ENCODE results near the gene MRPS17. TPM values are rescaled to one million over a fixed set of nuclear protein-coding genes. Genes with fewer than 3 reads are reported as not detected.

Gene MRPS17
- polyA plus RNA-seq, 1 donor from 2014 or later = 20.5 TPM

- TF ChIP-seq SMC3 (conservative IDR thresholded peaks at IDR 0.05; ENCODE audit: poor library complexity) (no peak), EP300 (conservative IDR thresholded peaks at IDR 0.05; ENCODE audit: poor library complexity, severe bottlenecking) (no peak)
- TF ChIP-seq, protein P1, sequence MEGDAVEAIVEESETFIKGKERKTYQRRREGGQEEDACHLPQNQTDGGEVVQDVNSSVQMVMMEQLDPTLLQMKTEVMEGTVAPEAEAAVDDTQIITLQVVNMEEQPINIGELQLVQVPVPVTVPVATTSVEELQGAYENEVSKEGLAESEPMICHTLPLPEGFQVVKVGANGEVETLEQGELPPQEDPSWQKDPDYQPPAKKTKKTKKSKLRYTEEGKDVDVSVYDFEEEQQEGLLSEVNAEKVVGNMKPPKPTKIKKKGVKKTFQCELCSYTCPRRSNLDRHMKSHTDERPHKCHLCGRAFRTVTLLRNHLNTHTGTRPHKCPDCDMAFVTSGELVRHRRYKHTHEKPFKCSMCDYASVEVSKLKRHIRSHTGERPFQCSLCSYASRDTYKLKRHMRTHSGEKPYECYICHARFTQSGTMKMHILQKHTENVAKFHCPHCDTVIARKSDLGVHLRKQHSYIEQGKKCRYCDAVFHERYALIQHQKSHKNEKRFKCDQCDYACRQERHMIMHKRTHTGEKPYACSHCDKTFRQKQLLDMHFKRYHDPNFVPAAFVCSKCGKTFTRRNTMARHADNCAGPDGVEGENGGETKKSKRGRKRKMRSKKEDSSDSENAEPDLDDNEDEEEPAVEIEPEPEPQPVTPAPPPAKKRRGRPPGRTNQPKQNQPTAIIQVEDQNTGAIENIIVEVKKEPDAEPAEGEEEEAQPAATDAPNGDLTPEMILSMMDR (IDR thresholded peaks at IDR 0.05; ENCODE audit: poor library complexity, severe bottlenecking) = no peak
- Histone ChIP-seq H3K9ac (ENCODE audit: low read length) (no peak overlapping the region), H3K27ac (ENCODE audit: low read length) (no peak overlapping the region), H3F3A (ENCODE audit: insufficient read depth, low read length, poor library complexity, severe bottlenecking) (no peaks in the 10 kb centered on the region), H3K4me3 (ENCODE audit: low read length) (no peak overlapping the region), H3K79me2 (replicated peaks; ENCODE audit: insufficient read depth, low read length) (peaks cover 22% of the 10 kb centered on the region), H3K9me3 (ENCODE audit: low read length) (peaks cover 3% of the 10 kb centered on the region), H3K36me3 (ENCODE audit: insufficient read depth, low read length) (no peaks in the 10 kb centered on the region), H2AFZ (ENCODE audit: low read depth, low read length) (no peak overlapping the region), H3K4me2 (ENCODE audit: low read length) (no peak overlapping the region), H4K20me1 (ENCODE audit: insufficient read depth) (no peaks in the 10 kb centered on the region), H3K9me2 (ENCODE audit: insufficient read depth, low read length) (no peaks in the 10 kb centered on the region), H3K27me3 (ENCODE audit: insufficient read depth, low read depth, low read length) (no peaks in the 10 kb centered on the region)
Measured at GRCh38 chr7:55973747-55974250, 22.1 kb downstream of the MRPS17 start.

DNA sequence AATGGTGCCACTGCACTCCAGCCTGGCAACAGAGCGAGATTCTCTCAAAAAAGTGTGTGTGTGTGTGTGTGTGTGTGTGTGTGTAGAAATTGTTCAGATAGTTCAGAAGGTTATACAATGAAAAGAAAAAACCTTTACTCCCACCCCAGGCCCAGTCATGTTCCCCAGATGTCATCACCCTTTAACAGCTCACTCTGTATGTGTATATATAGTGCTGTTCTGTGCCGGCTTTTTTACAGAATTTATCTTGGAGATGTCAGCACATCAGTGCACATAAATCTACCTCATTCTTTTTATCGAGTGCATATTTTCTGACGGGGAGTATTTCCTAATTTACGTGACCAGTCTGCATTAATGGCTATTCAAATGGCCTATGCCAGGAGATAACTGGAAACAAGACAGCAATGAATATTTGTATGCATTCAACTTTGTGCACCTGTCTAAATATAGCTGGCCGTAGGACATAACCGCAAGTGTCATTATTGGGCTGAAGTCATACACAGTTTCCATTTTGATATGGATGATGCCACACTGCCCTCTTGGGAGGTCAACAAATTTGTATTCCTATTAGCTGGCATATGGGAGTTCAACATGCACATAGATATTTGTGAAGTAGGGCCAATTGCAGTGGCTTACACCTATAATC, 24.4 kb downstream of the MRPS17 start:
- H3K79me2 ChIP-seq (replicated peaks; ENCODE audit: insufficient read depth, low read length) = peaks cover 15% of the 10 kb centered on the region
- no peak for TF ChIP-seq EZH2 (IDR thresholded peaks at IDR 0.05; ENCODE audit: borderline replicate concordance, insufficient read depth, low read length, poor library complexity, severe bottlenecking)
- no peaks in the 10 kb centered on the region for H3K9me3 ChIP-seq (ENCODE audit: low read length)
- no peaks in the 10 kb centered on the region for H3K36me3 ChIP-seq (ENCODE audit: insufficient read depth, low read length)
- no peaks in the 10 kb centered on the region for H4K20me1 ChIP-seq (ENCODE audit: insufficient read depth)
- no peak overlapping the region for H2AFZ ChIP-seq (ENCODE audit: low read depth, low read length)
- no peak overlapping the region for H3K27ac ChIP-seq (ENCODE audit: low read length)
- H3K9ac ChIP-seq (ENCODE audit: low read length) = no peak overlapping the region
- no peaks in the 10 kb centered on the region for H3F3A ChIP-seq (ENCODE audit: insufficient read depth, low read length, poor library complexity, severe bottlenecking)
- H3K4me3 ChIP-seq (ENCODE audit: low read length) = no peak overlapping the region
- no peaks in the 10 kb centered on the region for H3K9me2 ChIP-seq (ENCODE audit: insufficient read depth, low read length)
- H3K27me3 ChIP-seq (ENCODE audit: insufficient read depth, low read depth, low read length) = no peaks in the 10 kb centered on the region
- no peak overlapping the region for H3K4me2 ChIP-seq (ENCODE audit: low read length)

DNA sequence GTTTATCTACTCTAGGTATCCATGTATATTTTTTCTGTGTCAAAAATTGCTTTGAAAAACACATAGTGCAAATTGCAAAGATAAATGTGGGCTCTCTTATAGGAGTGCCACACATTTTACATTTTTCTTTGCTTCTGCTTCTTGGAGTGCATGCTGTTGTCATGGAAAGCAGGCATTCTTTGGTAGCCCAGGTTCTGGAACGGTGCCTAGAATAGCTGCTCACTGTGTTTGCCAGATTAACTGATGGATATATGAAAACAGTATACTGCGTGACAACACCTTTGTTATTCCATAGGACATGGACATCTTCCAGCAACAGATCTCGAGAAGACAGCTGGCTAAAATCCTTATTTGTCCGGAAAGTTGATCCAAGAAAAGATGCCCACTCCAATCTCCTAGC, 26.2 kb downstream of the MRPS17 start:
- H3K4me2 ChIP-seq (ENCODE audit: low read length) = no peak overlapping the region

More for the DNA sequence above, 26.2 kb downstream of the MRPS17 start:
- TF ChIP-seq TAF1 (IDR thresholded peaks at IDR 0.05; ENCODE audit: low read depth) (no peak), EP300 (conservative IDR thresholded peaks at IDR 0.05; ENCODE audit: poor library complexity, severe bottlenecking) (no peak), MXI1 (conservative IDR thresholded peaks at IDR 0.05; ENCODE audit: poor library complexity, severe bottlenecking) (no peak), EZH2 (IDR thresholded peaks at IDR 0.05; ENCODE audit: borderline replicate concordance, insufficient read depth, low read length, poor library complexity, severe bottlenecking) (no peak), POLR2AphosphoS5 (IDR thresholded peaks at IDR 0.05) (no peak), SMC3 (conservative IDR thresholded peaks at IDR 0.05; ENCODE audit: poor library complexity) (no peak), RAD21 (conservative IDR thresholded peaks at IDR 0.05) (no peak)
- TF ChIP-seq, protein P2, sequence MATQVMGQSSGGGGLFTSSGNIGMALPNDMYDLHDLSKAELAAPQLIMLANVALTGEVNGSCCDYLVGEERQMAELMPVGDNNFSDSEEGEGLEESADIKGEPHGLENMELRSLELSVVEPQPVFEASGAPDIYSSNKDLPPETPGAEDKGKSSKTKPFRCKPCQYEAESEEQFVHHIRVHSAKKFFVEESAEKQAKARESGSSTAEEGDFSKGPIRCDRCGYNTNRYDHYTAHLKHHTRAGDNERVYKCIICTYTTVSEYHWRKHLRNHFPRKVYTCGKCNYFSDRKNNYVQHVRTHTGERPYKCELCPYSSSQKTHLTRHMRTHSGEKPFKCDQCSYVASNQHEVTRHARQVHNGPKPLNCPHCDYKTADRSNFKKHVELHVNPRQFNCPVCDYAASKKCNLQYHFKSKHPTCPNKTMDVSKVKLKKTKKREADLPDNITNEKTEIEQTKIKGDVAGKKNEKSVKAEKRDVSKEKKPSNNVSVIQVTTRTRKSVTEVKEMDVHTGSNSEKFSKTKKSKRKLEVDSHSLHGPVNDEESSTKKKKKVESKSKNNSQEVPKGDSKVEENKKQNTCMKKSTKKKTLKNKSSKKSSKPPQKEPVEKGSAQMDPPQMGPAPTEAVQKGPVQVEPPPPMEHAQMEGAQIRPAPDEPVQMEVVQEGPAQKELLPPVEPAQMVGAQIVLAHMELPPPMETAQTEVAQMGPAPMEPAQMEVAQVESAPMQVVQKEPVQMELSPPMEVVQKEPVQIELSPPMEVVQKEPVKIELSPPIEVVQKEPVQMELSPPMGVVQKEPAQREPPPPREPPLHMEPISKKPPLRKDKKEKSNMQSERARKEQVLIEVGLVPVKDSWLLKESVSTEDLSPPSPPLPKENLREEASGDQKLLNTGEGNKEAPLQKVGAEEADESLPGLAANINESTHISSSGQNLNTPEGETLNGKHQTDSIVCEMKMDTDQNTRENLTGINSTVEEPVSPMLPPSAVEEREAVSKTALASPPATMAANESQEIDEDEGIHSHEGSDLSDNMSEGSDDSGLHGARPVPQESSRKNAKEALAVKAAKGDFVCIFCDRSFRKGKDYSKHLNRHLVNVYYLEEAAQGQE (IDR thresholded peaks at IDR 0.05; ENCODE audit: borderline replicate concordance) = no peak
- TF ChIP-seq, protein P1 (IDR thresholded peaks at IDR 0.05; ENCODE audit: poor library complexity, severe bottlenecking) = no peak
- Histone ChIP-seq H4K20me1 (ENCODE audit: insufficient read depth) (no peaks in the 10 kb centered on the region), H3K27me3 (ENCODE audit: insufficient read depth, low read depth, low read length) (no peaks in the 10 kb centered on the region), H3K9me3 (ENCODE audit: low read length) (no peaks in the 10 kb centered on the region), H3K9me2 (ENCODE audit: insufficient read depth, low read length) (no peaks in the 10 kb centered on the region), H3K4me3 (ENCODE audit: low read length) (no peak overlapping the region), H3K9ac (ENCODE audit: low read length) (no peak overlapping the region), H3K36me3 (ENCODE audit: insufficient read depth, low read length) (no peaks in the 10 kb centered on the region), H3K27ac (ENCODE audit: low read length) (no peak overlapping the region), H2AFZ (ENCODE audit: low read depth, low read length) (no peak overlapping the region), H3K79me2 (replicated peaks; ENCODE audit: insufficient read depth, low read length) (peaks cover 6% of the 10 kb centered on the region), H3F3A (ENCODE audit: insufficient read depth, low read length, poor library complexity, severe bottlenecking) (no peaks in the 10 kb centered on the region)
